Skin epidermis (tissue), 12 donors: ENCODE data around the gene KCNAB3.

Experiments
- H3K27ac ChIP-seq, 21 experiments: fragments of 200-600 bp; sonication (generic) in 11 of 21; one replicate each; pipeline ENCODE4 v1.5.0; 2020; ENCODE audit warnings: mild to moderate bottlenecking in 3 of 21, inconsistent platforms in 2 of 21, moderate library complexity in 2 of 21
- H3K4me3 ChIP-seq, 7 experiments: fragments of 200-600 bp; sonication (generic) in 2 of 7; one replicate each; pipeline ENCODE4 v1.5.0; 2020; ENCODE audit warnings: inconsistent platforms in 2 of 7, mild to moderate bottlenecking in 2 of 7, moderate library complexity in 1 of 7

Gene KCNAB3

GRCh38 chr17:7944326-7944725, 14.7 kb upstream of the KCNAB3 start:
- Histone ChIP-seq H3K27ac (no peak overlapping the region), H3K4me3 (no peak overlapping the region)

DNA sequence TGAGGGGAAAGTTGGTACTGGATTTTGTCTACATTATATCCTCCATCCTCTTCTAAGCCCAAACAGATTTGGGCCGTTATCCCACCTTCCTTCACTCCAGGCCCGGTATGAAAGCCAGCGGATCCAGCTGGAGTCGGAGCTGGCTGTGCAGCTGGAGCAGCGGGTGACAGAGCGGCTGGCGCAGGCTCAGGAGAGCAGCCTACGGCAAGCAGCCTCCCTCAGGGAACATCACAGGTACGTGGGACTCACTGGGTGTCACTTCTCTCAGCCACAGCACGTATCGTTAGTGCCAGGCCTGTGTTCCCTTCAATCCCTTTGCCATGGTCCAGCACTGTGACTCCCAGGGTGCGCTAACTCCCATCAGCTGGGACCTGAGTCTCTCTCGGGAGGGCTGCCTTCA, 13.6 kb upstream of the KCNAB3 start:
- Histone ChIP-seq H3K4me3 (no peak overlapping the region), H3K27ac (no peak overlapping the region)

DNA sequence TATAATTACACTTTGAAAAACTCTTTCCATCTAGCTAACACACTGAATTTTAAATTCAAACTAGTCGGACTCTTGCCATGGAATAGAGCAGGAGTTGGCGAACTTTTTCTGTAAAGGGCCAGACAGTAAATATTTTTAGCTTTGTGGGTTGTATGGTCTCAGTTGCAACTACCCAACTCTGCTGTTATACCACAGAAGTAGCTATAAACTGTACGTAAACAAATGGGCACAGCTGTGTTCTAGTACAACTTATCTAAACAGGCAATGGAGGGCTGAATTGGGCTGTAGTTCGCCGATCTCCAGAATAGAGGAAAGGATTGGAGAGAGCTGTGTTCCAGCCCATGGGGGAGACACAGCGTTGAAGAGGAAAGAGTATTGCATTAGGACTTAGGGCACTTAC, 11.1 kb upstream of the KCNAB3 start:
- Histone ChIP-seq H3K4me3 (no peak overlapping the region), H3K27ac (no peak overlapping the region)

- Histone ChIP-seq H3K27ac (no peak overlapping the region), H3K4me3 (no peak overlapping the region)
These were observed 10.4 kb upstream of the KCNAB3 start for GRCh38 chr17:7940034-7940433.

- H3K27ac ChIP-seq = no peak overlapping the region
These were observed 6.2 kb upstream of the KCNAB3 start for GRCh38 chr17:7935859-7936258.

DNA sequence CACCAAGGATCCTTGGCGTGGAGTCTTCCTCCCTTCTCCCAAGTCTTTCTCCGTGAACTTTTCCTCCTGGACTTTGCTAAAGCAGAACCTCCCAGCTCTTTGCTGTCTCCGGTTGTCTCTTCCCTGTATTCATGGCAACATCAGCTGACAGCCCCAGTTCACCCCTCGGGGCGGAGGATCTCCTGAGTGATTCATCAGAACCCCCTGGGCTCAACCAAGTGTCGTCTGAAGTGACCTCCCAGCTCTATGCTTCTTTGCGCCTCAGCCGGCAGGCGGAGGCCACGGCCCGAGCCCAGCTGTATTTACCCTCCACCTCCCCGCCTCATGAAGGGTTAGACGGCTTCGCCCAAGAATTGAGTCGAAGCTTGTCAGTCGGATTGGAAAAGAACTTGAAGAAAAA, 3.3 kb upstream of the KCNAB3 start:
- H3K27ac ChIP-seq = peak overlapping the region; percentile 36 to 94 (median 86)
- H3K4me3 ChIP-seq = peak overlapping the region; percentile 56 to 90 (median 69)

More at GRCh38 chr17:7935859-7936258, 6.2 kb upstream of the KCNAB3 start:
- H3K4me3 ChIP-seq = no peak overlapping the region

- Histone ChIP-seq H3K27ac (peak overlapping the region; percentile 36 to 94 (median 86)), H3K4me3 (peak overlapping the region; percentile 56 to 90 (median 69))
These were observed 2.8 kb upstream of the KCNAB3 start for GRCh38 chr17:7932483-7932891.

GRCh38 chr17:7931709-7932482, 2.2 kb upstream of the KCNAB3 start, which contains the start of the genes CNTROB and TRAPPC1:
TSS of gene CNTROB (plus strand) at chr17:7932206. CDS start at chr17:7933080, 874 bp downstream.
TSS of gene TRAPPC1 (minus strand) at chr17:7931946. CDS start at chr17:7931829, 117 bp downstream.
- peak within 1 kb of the TSS; percentile 54 to 94 (median 87) for H3K27ac ChIP-seq
- H3K4me3 ChIP-seq = peak within 1 kb of the TSS; percentile 56 to 90 (median 69)

DNA sequence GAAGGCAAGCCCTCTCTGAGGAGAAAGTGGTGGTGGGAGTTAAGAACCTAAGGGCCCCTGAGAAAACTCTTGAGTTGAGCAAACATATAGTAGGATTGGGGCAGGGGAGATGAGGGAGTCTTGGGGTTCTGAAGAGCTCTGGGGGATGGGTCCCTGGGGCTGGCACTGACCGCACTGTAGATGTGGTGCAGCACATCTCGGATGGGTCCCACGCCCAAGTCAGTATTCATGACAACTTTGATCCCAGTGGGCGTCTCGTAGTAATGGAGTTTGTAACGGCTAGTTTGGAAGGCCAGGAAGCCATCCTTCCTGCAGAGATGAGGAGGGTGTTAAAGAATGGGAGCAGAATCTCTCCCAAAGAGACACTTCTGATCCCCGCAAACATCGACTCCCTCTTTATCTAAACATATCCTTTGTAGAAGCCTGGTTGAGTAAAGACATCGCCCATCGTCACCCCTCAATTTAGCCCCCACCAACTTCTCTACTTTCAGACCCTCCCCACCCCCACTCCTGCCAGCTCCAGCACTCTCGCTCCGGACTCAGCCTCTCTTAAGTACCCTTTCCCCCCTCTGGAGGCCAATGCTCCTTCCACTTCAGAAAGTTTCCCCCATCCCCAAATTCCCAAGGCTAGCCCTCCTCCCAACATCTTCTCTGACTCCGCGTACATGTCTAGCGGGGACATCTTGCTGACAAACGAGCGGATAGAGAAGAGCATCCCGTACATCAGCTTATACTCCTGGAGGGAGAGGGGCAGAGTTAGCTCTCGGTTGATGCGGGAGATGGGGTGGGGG, 1.4 kb upstream of the KCNAB3 start:
- H3K27ac ChIP-seq = peak overlapping the region; percentile 54 to 94 (median 86)
- peak overlapping the region; percentile 56 to 90 (median 69) for H3K4me3 ChIP-seq

GRCh38 chr17:7927596-7927995, 2.1 kb downstream of the KCNAB3 start:
- H3K4me3 ChIP-seq = no peak overlapping the region
- H3K27ac ChIP-seq = no peak overlapping the region

DNA sequence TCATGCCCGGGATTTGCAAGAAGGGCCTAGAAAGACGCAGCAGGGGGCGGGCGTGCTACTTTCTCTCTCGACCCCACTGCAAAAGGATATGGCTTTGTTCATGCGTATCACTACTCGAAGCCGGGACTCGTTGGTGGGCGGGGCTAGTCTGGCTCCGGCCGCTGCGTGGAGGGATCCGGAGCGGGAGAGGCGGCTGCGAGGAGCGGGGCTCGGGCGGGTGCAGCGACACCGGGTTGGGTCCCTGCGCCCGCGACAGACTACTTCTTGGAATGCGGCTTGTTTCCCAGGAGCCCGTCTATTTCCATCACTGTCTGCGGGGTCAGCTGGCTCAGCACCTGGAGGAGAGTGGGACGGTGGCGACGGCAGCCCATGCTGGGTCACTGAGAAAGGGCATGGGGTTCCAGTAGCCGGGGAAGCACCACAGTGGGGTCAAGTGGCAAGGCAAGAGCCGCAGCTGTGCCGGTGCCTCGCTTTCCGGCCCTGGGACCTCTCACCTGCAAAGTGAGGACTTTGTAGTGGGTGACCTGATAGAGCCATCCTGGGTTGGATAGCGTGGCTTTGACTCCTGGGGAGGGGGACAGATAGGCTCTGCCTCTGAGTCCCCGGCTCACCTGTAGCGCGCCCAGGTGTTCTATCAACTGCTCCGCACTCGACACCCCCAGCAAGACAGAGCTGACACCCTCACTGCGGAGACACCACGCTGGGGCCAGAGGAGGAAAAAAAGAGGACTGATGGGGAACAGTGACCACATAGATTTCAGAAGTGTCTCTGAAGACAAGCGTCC, 6.6 kb downstream of the KCNAB3 start:
- peak overlapping the region; percentile 25 to 49 (median 33) for H3K4me3 ChIP-seq
- H3K27ac ChIP-seq = peak overlapping the region in 20 of 21 experiments; percentile 23 to 88 (median 75)

- Histone ChIP-seq H3K27ac (peak overlapping the region in 20 of 21 experiments; percentile 23 to 88 (median 75)), H3K4me3 (peak overlapping the region; percentile 25 to 49 (median 33))
These were observed 7.3 kb downstream of the KCNAB3 start for GRCh38 chr17:7922269-7922844.

GRCh38 chr17:7916808-7917207, 12.8 kb downstream of the KCNAB3 start:
- Histone ChIP-seq H3K27ac (peak overlapping the region in 20 of 21 experiments; percentile 78 to 99 (median 93)), H3K4me3 (peak overlapping the region in 2 of 7 experiments; percentile 64 to 70)

DNA sequence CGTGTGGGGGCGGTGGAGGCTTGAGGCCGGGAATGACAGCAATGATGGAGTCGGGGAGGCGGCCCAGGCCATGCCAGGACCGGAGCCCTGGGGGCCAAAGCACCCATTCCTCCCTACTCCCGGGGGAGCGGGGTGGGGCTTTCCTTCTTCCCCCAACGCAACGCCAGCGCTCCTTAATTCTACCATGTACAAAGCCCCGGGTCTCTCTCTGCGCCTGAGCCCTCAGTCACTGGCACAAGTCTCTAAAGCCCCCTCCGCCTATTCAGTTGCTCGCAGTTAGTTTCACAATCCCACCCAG, 13.3 kb downstream of the KCNAB3 start:
- Histone ChIP-seq H3K4me3 (peak overlapping the region; percentile 41 to 70 (median 61)), H3K27ac (peak overlapping the region; percentile 54 to 99 (median 93))

- peak within 1 kb of the TSS; percentile 41 to 70 (median 61) for H3K4me3 ChIP-seq
- peak within 1 kb of the TSS; percentile 54 to 99 (median 93) for H3K27ac ChIP-seq
These were observed 13.9 kb downstream of the KCNAB3 start, which contains the start of gene RNF227 for GRCh38 chr17:7915611-7916384. TSS of gene RNF227 (minus strand) at chr17:7916289. CDS start at chr17:7916195, 94 bp downstream.

- Histone ChIP-seq H3K4me3 (peak overlapping the region; percentile 41 to 70 (median 61)), H3K27ac (peak overlapping the region; percentile 16 to 99 (median 93))
These were observed 14.5 kb downstream of the KCNAB3 start for GRCh38 chr17:7915179-7915610.

- Histone ChIP-seq H3K27ac (peak overlapping the region in 3 of 21 experiments; percentile 6 to 54 (median 53)), H3K4me3 (no peak overlapping the region)
These were observed 16.6 kb downstream of the KCNAB3 start for GRCh38 chr17:7912927-7913524.

GRCh38 chr17:7911116-7911515, 18.5 kb downstream of the KCNAB3 start:
- Histone ChIP-seq H3K4me3 (no peak overlapping the region), H3K27ac (no peak overlapping the region)
